ENCODE measurements around the gene IGFL2. TPM values are rescaled to one million over a fixed set of nuclear protein-coding genes. Genes with fewer than 3 reads are reported as not detected.

IGFL2 gene
- total and polyA plus RNA-seq, 10 of the 15 experiments (the other 5 are each of a cell fraction or from before 2014, with no cell fraction given): 0.19 TPM; not detected in 9

DNA sequence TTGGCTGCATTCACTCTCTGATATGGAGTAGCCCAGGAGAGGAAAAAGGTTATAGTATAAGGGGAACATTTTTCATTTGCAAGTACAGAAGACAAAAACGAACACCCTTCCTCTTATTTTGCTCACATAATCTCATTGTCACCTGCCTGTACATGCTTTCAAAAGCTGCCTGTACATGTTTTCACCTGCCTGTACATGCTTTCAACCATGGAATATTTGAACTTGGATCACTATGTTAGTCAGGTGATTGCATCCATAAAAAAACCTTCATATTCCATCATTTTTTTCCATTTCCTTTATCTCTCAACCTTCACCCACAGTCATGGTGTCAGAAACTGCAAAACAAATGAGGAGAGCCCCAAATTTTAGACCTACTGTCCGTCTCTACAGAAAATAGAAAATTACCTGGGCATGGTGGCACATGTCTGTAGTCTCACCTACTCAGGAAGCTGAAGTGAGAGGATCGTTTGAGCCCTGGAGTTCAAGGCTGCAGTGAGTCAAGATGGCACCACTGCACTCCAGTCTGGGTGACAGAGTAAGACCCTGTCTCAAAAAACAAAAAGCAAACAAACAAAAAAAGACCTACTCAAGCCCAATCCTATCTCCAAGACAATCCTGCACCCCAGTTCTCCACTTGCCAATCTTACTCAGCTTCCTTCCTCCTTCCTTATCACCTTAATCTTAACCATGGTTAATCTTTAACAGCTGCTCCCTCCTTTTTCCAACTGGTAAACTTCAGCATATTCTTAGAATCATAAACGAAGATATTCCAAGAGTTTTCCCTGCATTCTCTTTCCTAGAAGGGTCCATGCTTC, 11.6 kb downstream of the IGFL2 start (continued):
- TF ChIP-seq, protein P1, sequence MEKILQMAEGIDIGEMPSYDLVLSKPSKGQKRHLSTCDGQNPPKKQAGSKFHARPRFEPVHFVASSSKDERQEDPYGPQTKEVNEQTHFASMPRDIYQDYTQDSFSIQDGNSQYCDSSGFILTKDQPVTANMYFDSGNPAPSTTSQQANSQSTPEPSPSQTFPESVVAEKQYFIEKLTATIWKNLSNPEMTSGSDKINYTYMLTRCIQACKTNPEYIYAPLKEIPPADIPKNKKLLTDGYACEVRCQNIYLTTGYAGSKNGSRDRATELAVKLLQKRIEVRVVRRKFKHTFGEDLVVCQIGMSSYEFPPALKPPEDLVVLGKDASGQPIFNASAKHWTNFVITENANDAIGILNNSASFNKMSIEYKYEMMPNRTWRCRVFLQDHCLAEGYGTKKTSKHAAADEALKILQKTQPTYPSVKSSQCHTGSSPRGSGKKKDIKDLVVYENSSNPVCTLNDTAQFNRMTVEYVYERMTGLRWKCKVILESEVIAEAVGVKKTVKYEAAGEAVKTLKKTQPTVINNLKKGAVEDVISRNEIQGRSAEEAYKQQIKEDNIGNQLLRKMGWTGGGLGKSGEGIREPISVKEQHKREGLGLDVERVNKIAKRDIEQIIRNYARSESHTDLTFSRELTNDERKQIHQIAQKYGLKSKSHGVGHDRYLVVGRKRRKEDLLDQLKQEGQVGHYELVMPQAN (conservative IDR thresholded peaks at IDR 0.05): no peak
- TF ChIP-seq NFYA (IDR thresholded peaks at IDR 0.05; ENCODE audit: borderline replicate concordance, low read depth, low read length): no peak
- TF ChIP-seq MXI1 (IDR thresholded peaks at IDR 0.05; ENCODE audit: low read depth, low read length): no peak
- TF ChIP-seq, protein P2, sequence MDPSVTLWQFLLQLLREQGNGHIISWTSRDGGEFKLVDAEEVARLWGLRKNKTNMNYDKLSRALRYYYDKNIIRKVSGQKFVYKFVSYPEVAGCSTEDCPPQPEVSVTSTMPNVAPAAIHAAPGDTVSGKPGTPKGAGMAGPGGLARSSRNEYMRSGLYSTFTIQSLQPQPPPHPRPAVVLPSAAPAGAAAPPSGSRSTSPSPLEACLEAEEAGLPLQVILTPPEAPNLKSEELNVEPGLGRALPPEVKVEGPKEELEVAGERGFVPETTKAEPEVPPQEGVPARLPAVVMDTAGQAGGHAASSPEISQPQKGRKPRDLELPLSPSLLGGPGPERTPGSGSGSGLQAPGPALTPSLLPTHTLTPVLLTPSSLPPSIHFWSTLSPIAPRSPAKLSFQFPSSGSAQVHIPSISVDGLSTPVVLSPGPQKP (IDR thresholded peaks at IDR 0.05; ENCODE audit: low read depth, low read length): no peak
- TF ChIP-seq ZZZ3 (IDR thresholded peaks at IDR 0.05; ENCODE audit: control insufficient read depth, insufficient read length, low read depth): no peak

DNA sequence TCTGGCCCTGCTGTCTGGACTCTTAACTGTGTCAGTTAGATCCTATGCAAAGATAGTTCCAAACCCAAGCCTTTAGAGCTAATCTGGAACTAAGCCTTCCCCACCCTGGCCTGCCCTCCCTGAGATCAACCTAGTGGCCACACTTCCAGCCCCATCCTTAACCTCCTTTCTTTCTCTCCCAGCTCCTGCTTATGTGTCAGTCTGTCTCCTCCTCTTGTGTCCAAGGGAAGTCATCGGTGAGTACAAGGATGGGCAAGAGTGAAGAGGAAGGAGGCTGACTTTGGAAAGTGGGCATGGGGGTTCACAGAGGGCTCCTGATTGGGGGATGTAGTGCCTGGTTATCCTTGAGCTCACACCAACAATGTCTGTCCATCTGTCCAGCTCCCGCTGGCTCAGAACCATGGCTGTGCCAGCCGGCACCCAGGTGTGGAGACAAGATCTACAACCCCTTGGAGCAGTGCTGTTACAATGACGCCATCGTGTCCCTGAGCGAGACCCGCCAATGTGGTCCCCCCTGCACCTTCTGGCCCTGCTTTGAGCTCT, 12.3 kb downstream of the IGFL2 start:
- H3K27ac ChIP-seq (ENCODE audit: control insufficient read depth, insufficient read depth): no peak overlapping the region
- H3K9ac ChIP-seq (ENCODE audit: control insufficient read depth, insufficient read depth, low read length): no peak overlapping the region
- FAIRE-seq (no peak), DNase-seq (ENCODE audit: low read depth, low spot score) (no peak), ATAC-seq (no peak)
- no peaks in the 10 kb centered on the region for H3K36me3 ChIP-seq (ENCODE audit: control insufficient read depth in 2 of 2, insufficient read depth in 2 of 2, low read length in 1 of 2)
- intact Hi-C loops (cut with micrococcal nuclease; ENCODE audit: unreplicated experiment) (no loop called here), in situ Hi-C loops (cut with MboI) (no loop called here)
- H3K9me3 ChIP-seq (replicated peaks; ENCODE audit: control insufficient read depth, insufficient read depth, low read length): no peaks in the 10 kb centered on the region; the same call in 2 of the 3 replicates
- POLR2A ChIA-PET: no interaction called here
- no peaks in the 10 kb centered on the region for H3K79me2 ChIP-seq (ENCODE audit: control insufficient read depth, insufficient read depth, low read length)
- H2AFZ ChIP-seq (ENCODE audit: control insufficient read depth, low read depth, low read length): no peak overlapping the region
- no peaks in the 10 kb centered on the region; a peak in 1 of 4 replicates for H3K27me3 ChIP-seq (replicated peaks in 1 of 2; ENCODE audit: control insufficient read depth in 2 of 2, insufficient read depth in 2 of 2, low read length in 1 of 2)
- SMC1A ChIA-PET (ENCODE audit: uncharacterized antibody, unreplicated experiment): no interaction called here
- no peaks in the 10 kb centered on the region for H4K20me1 ChIP-seq (ENCODE audit: control insufficient read depth, insufficient read depth)
- RAD21 ChIA-PET (ENCODE audit: unreplicated experiment): no interaction called here
- H3K4me2 ChIP-seq (ENCODE audit: control insufficient read depth, insufficient read depth): no peak overlapping the region
- H3K4me1 ChIP-seq (ENCODE audit: control insufficient read depth, insufficient read depth, low read length): no peaks in the 10 kb centered on the region
- TF ChIP-seq SP1 (IDR thresholded peaks at IDR 0.05; ENCODE audit: low read depth, low read length) (no peak), ESRRA (IDR thresholded peaks at IDR 0.05; ENCODE audit: low read length) (no peak), BCL11A (IDR thresholded peaks at IDR 0.05; ENCODE audit: low read depth, low read length) (no peak), CREM (IDR thresholded peaks at IDR 0.05; ENCODE audit: low read depth) (no peak), LARP7 (IDR thresholded peaks at IDR 0.05) (no peak), EGR1 (IDR thresholded peaks at IDR 0.05; ENCODE audit: borderline replicate concordance in 1 of 2, low read depth in 2 of 2, low read length in 2 of 2) (no peak), RELA (IDR thresholded peaks at IDR 0.05; ENCODE audit: borderline replicate concordance, partially characterized antibody) (no peak), NRF1 (conservative IDR thresholded peaks at IDR 0.05; ENCODE audit: low read depth, low read length) (no peak)
- TF ChIP-seq, protein P3, sequence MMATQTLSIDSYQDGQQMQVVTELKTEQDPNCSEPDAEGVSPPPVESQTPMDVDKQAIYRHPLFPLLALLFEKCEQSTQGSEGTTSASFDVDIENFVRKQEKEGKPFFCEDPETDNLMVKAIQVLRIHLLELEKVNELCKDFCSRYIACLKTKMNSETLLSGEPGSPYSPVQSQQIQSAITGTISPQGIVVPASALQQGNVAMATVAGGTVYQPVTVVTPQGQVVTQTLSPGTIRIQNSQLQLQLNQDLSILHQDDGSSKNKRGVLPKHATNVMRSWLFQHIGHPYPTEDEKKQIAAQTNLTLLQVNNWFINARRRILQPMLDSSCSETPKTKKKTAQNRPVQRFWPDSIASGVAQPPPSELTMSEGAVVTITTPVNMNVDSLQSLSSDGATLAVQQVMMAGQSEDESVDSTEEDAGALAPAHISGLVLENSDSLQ (IDR thresholded peaks at IDR 0.05): no peak
- TF ChIP-seq, protein P4, sequence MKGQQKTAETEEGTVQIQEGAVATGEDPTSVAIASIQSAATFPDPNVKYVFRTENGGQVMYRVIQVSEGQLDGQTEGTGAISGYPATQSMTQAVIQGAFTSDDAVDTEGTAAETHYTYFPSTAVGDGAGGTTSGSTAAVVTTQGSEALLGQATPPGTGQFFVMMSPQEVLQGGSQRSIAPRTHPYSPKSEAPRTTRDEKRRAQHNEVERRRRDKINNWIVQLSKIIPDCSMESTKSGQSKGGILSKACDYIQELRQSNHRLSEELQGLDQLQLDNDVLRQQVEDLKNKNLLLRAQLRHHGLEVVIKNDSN (IDR thresholded peaks at IDR 0.05; ENCODE audit: borderline replicate concordance, extremely low read length, insufficient read depth, low read depth, low read length): no peak
- WGBS (ENCODE audit: insufficient coverage, insufficient replicate concordance, low lambda C conversion rate, missing lambda C conversion rate): 51% methylated on average over 7 of the region's 7 CpGs
- CTCF ChIA-PET: interaction anchor here (0.6 kb wide), 1 partner anchor 589 kb away, joined by 3 read pairs; no protein-coding TSS in a partner anchor
- no peak overlapping the region for H3K4me3 ChIP-seq
- no TSS peak for BruUV-seq (replicated peaks)
